Transverse colon (tissue), 4 donors: Measurements from ENCODE around the gene PAQR5. TPM values are rescaled to one million over a fixed set of nuclear protein-coding genes. Genes with fewer than 3 reads are reported as not detected.
A peak's percentile ranks its signal among the peaks of the same experiment; 100 is the strongest.

Experiments
- DNase-seq: peaks from one replicate; pipeline ENCODE4 v3.0.0-alpha.2; 2019
- H3K27ac ChIP-seq, 4 donors: fragments of 200-600 bp; sonication (generic); 2 replicates each; pipeline ENCODE4 v1.5.1; 2016 to 2018; ENCODE audit warnings: inconsistent platforms in 4 of 4
- H3K27me3 ChIP-seq: fragments of 200-600 bp; sonication (generic); 2 replicates; pipeline ENCODE4 v1.5.1; 2017; ENCODE audit warnings: inconsistent platforms
- H3K36me3 ChIP-seq, 4 donors: fragments of 200-600 bp; sonication (generic); 2 replicates each; pipeline ENCODE4 v1.5.1; 2017 to 2019; ENCODE audit warnings: inconsistent platforms in 4 of 4
- H3K4me1 ChIP-seq, 4 donors: fragments of 200-600 bp; sonication (generic); 2 replicates each; pipeline ENCODE4 v1.5.1; 2017 to 2020; ENCODE audit warnings: inconsistent platforms in 4 of 4
- H3K4me3 ChIP-seq, 4 donors: fragments of 200-600 bp; sonication (generic); 1 replicate in 1 of 4; 2 replicates in 3 of 4; pipeline versions ENCODE4 v1.5.1 to v1.6.1; 2017 to 2019; ENCODE audit warnings: inconsistent platforms in 4 of 4
- H3K9me3 ChIP-seq, 2 donors: fragments of 200-600 bp; sonication (generic); 2 replicates each; pipeline ENCODE4 v1.5.1; 2017 to 2019; ENCODE audit warnings: inconsistent platforms in 2 of 2
- EP300 ChIP-seq: sonication (generic); formaldehyde crosslinking; IDR thresholded peaks from one replicate; pipeline ENCODE4 v1.6.1; 2017; ENCODE audit warnings: antibody characterized with exemption, low read depth
- POLR2A ChIP-seq: fragments of 450-650 bp; IDR thresholded peaks from one replicate; pipeline ENCODE4 v1.6.1; 2016; ENCODE audit warnings: antibody characterized with exemption, mild to moderate bottlenecking, moderate library complexity
- POLR2AphosphoS5 ChIP-seq, 3 donors: sonication (generic); formaldehyde crosslinking; IDR thresholded peaks; one replicate each; pipeline ENCODE4 v1.6.1; 2016; ENCODE audit warnings: antibody characterized with exemption in 3 of 3
- WGBS, 2 donors: methylation state at CpG; one replicate each; pipeline ENCODE4 v1.1.5; 2018; ENCODE audit warnings: low coverage in 1 of 2; 5-methylcytosine and 5-hydroxymethylcytosine counted together
- in situ Hi-C, 4 donors: fragments of 200-750 bp; cut with MboI; loops; one replicate each; pipeline versions ENCODE4 v1.15.0 to v1.15.1; 2017; ENCODE audit warnings: low sequenced_read_pairs in 3 of 4, low pct_ligation_motif_present in 1 of 4, low pct_unique_long_range_greater_than_20kb in 1 of 4
- intact Hi-C: fragments of 100-400 bp; cut with DNase I; formaldehyde crosslinking; loops from one replicate; pipeline ENCODE4 v1.15.1; 2023; ENCODE audit warnings: low total_unique reads
- total RNA-seq, 4 donors: library from RNA; depleted of rRNA; stranded (reverse); fragments of >200 nt; gene quantifications; one replicate each; pipeline ENCODE4 v1.1.0, GENCODE V29; 2016
- TF ChIP-seq, protein P1 (sequence below), 5 experiments: fragments of 200-600 bp in 3 of 5; fragments of 450-650 bp in 2 of 5; sonication (generic) in 3 of 5; IDR thresholded peaks; 1 replicate in 2 of 5; 2 replicates in 3 of 5; pipeline ENCODE4 v1.5.1; 2016 to 2017; ENCODE audit warnings: antibody characterized with exemption in 5 of 5, inconsistent platforms in 3 of 5, mild to moderate bottlenecking in 2 of 5, moderate library complexity in 1 of 5

Gene PAQR5
- total RNA-seq, 4 donors from 2014 or later, result 21.1 to 80.0 (median 48.9) TPM

DNA sequence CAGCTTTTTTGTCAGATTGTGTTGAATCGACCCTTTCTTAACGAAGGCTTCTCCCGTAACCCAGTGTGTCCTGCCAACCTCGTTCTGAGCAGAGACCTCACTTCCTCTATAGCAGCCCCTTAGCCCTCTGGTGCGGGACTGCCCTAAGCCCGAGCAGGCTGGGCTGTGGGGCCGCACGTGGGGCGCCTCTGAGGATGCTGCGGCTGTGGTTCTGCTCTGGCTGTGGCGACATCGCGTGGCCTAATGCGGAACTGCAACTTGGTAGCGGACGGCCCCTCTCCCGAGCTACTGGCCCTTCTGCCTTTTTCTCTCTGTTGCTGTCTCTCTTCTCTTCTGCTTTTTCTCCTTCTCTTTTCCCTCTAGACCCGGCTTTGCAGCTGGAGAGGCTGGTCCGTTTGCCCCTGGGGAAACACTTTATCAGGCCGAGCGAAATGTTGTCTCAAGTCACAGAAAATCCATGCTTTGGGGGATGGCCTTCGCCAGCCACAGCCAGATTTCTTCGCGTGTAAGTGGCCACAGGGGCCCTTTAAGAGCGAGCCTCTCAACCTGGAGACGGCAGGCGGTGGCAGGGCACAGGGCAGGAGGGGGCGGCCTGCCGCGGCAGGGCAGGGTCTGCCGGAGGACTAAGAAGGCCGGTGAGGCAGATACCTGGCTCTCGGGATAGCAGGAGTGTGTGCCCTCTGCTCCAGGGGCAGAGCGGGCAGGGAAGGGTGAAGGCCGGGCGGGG, 96.0 kb downstream of the PAQR5 start:
- no peaks in the 10 kb centered on the region for H3K9me3 ChIP-seq
- H3K36me3 ChIP-seq, result no peaks in the 10 kb centered on the region
- peaks cover 0 to 7% (median 5%) of the 10 kb centered on the region in 4 donors for H3K4me1 ChIP-seq
- H3K27ac ChIP-seq, result no peak overlapping the region
- H3K27me3 ChIP-seq, result no peaks in the 10 kb centered on the region
- in situ Hi-C loops, result loop anchor here in 1 of 4 donors (25.0 kb wide), 1 partner anchor 332 kb away; no protein-coding TSS in a partner anchor
- intact Hi-C loops, result loop anchor here (5.0 kb wide), 2 partner anchors 337 to 828 kb away; no protein-coding TSS in a partner anchor
- no peak overlapping the region for H3K4me3 ChIP-seq
- TF ChIP-seq POLR2A, result no peak
- no peak for TF ChIP-seq EP300
- TF ChIP-seq POLR2AphosphoS5 (IDR thresholded peaks at IDR 0.05), result no peak
- TF ChIP-seq, protein P1, sequence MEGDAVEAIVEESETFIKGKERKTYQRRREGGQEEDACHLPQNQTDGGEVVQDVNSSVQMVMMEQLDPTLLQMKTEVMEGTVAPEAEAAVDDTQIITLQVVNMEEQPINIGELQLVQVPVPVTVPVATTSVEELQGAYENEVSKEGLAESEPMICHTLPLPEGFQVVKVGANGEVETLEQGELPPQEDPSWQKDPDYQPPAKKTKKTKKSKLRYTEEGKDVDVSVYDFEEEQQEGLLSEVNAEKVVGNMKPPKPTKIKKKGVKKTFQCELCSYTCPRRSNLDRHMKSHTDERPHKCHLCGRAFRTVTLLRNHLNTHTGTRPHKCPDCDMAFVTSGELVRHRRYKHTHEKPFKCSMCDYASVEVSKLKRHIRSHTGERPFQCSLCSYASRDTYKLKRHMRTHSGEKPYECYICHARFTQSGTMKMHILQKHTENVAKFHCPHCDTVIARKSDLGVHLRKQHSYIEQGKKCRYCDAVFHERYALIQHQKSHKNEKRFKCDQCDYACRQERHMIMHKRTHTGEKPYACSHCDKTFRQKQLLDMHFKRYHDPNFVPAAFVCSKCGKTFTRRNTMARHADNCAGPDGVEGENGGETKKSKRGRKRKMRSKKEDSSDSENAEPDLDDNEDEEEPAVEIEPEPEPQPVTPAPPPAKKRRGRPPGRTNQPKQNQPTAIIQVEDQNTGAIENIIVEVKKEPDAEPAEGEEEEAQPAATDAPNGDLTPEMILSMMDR (IDR thresholded peaks at IDR 0.05), result peak; percentile 90 to 98 (median 96)
- peak; percentile 81 for DNase-seq
- 37 to 90% methylated on average over 2 to 36 of the region's 36 CpGs for WGBS, 2 donors

DNA sequence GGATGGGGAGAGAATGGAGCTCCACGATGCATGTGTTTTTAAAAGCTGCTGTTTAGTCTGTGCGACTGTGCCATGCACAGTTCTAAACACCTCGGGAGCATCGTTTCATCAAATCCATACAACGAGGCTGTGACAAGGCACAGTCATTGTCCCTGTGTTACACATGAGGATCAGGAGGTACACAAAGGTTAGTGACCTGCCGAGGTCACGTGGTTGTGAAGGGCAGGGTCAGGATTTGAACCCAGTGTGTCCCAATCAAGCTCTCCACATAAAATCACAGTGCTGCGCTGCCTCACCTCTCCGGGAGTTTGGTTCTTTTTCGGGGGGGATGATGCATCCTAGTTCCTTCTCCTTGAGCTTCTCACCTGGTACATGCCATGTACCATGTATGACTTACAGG, 96.7 kb downstream of the PAQR5 start:
- H3K27me3 ChIP-seq, result no peaks in the 10 kb centered on the region
- intact Hi-C loops (loop anchor here (5.0 kb wide), 1 partner anchor 827 kb away; no protein-coding TSS in a partner anchor), in situ Hi-C loops (loop anchor here in 1 of 4 donors (25.0 kb wide), 1 partner anchor 333 kb away; no protein-coding TSS in a partner anchor)
- peaks cover 0 to 7% (median 5%) of the 10 kb centered on the region in 4 donors for H3K4me1 ChIP-seq
- no peak for TF ChIP-seq POLR2AphosphoS5 (IDR thresholded peaks at IDR 0.05)
- TF ChIP-seq EP300, result no peak
- TF ChIP-seq, protein P1 (IDR thresholded peaks at IDR 0.05), result no peak
- no peak overlapping the region for H3K4me3 ChIP-seq
- DNase-seq, result no peak
- H3K36me3 ChIP-seq, result no peaks in the 10 kb centered on the region
- WGBS, 2 donors, result 85% methylated on average over 10 of the region's 10 CpGs; no CpG with 5 or more reads in 1 of the 2 donors
- H3K9me3 ChIP-seq, result no peaks in the 10 kb centered on the region
- H3K27ac ChIP-seq, result no peak overlapping the region

DNA sequence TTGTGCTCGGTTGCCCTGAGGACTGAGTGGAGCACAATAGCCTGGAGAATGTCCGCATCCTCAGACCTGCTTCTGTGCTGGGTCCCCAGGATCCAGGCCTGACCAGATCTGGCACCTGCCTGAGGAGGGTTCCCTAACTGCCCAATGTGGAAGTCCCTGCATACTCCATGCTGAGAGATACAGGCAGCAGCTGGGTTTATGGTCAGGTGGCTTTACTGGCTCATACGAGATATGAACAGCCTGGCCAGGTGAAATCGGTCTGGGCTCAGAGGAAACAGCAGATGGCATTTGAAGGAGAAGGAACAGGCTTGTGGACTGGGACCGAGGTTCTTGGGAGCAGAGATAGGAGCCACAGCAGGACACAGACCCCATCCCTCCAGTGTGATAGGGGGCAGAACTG, 97.3 kb downstream of the PAQR5 start:
- Histone ChIP-seq H3K9me3 (no peaks in the 10 kb centered on the region), H3K4me1 (peaks cover 0 to 7% (median 5%) of the 10 kb centered on the region in 4 donors), H3K36me3 (no peaks in the 10 kb centered on the region), H3K27ac (no peak overlapping the region), H3K27me3 (no peaks in the 10 kb centered on the region), H3K4me3 (no peak overlapping the region)
- WGBS, 2 donors, result 84% methylated on average over 5 of the region's 5 CpGs; no CpG with 5 or more reads in 1 of the 2 donors
- DNase-seq, result no peak
- TF ChIP-seq EP300 (no peak), POLR2A (no peak), POLR2AphosphoS5 (IDR thresholded peaks at IDR 0.05) (no peak)
- TF ChIP-seq, protein P1 (IDR thresholded peaks at IDR 0.05), result no peak
- in situ Hi-C loops (loop anchor here in 1 of 4 donors (25.0 kb wide), 1 partner anchor 334 kb away; no protein-coding TSS in a partner anchor), intact Hi-C loops (loop anchor here (5.0 kb wide), 1 partner anchor 826 kb away; no protein-coding TSS in a partner anchor)

DNA sequence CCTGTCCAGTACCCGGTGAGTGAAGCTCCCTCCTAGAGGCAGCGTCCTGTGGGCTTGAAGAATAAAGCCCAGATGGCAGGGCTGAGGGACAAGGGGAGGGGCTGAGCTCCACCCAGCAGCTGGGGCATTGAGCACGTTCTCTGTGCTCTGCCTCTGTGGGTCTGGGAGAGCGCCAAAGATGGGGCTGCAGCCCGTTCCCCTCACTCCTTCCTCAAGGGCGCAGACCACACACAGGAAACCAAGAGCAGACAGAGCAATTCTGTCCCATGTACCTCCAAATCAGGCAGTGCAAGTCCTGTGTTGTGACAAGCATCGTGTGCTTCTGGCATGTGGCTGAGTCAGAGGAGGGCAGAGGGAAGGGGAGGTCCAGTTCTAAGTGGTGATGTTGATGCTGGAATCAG, 99.8 kb downstream of the PAQR5 start:
- no peak overlapping the region for H3K4me3 ChIP-seq
- WGBS, 2 donors, result 55% methylated on average over 7 of the region's 7 CpGs; no CpG with 5 or more reads in 1 of the 2 donors
- intact Hi-C loops, result loop anchor here (5.0 kb wide), 1 partner anchor 824 kb away; no protein-coding TSS in a partner anchor

More for the DNA sequence above, 99.8 kb downstream of the PAQR5 start:
- peaks cover 0 to 7% (median 5%) of the 10 kb centered on the region in 4 donors for H3K4me1 ChIP-seq
- H3K9me3 ChIP-seq, result no peaks in the 10 kb centered on the region
- H3K36me3 ChIP-seq, result no peaks in the 10 kb centered on the region
- no peaks in the 10 kb centered on the region for H3K27me3 ChIP-seq
- TF ChIP-seq POLR2AphosphoS5 (IDR thresholded peaks at IDR 0.05) (no peak), EP300 (no peak)
- H3K27ac ChIP-seq, result no peak overlapping the region
- in situ Hi-C loops, result loop anchor here in 1 of 4 donors (25.0 kb wide), 1 partner anchor 336 kb away; no protein-coding TSS in a partner anchor
- no peak for DNase-seq
